Ovary (tissue), 9 donors: ENCODE measurements around the gene BMP8B. TPM values are rescaled to one million over a fixed set of nuclear protein-coding genes. Genes with fewer than 3 reads are reported as not detected.

Experiments used
- DNase-seq, 5 donors: peaks; one replicate each; pipeline ENCODE4 v3.0.0-alpha.2; 2019 to 2020
- H3K27ac ChIP-seq, 2 donors: fragments of 200-600 bp; one replicate each; pipeline versions ENCODE4 v1.5.1 to v1.8.0; 2019 to 2022
- H3K27me3 ChIP-seq: fragments of 200-600 bp; one replicate; pipeline ENCODE4 v1.8.0; 2022
- H3K36me3 ChIP-seq: fragments of 200-600 bp; sonication (generic); one replicate; pipeline ENCODE4 v1.5.1; 2019
- H3K4me1 ChIP-seq: one replicate; pipeline ENCODE4 v1.8.1; 2013; ENCODE audit warnings: mild to moderate bottlenecking, moderate library complexity; ENCODE audit not compliant: insufficient read depth
- H3K4me3 ChIP-seq: fragments of 200-600 bp; sonication (generic); one replicate; pipeline ENCODE4 v1.5.1; 2017
- H3K9me3 ChIP-seq, 2 donors: fragments of 200-600 bp in 1 of 2; sonication (generic) in 1 of 2; one replicate each; pipeline versions ENCODE4 v1.5.1 to v1.8.1; 2013 to 2019; ENCODE audit warnings: mild to moderate bottlenecking in 1 of 2, moderate library complexity in 1 of 2
- CTCF ChIP-seq, 3 donors: fragments of 450-650 bp in 2 of 3; fragments of 200-600 bp in 1 of 3; IDR thresholded peaks; one replicate each; pipeline versions ENCODE4 v1.5.1 to v1.8.0; 2016 to 2022; ENCODE audit warnings: antibody characterized with exemption in 3 of 3, mild to moderate bottlenecking in 1 of 3
- EP300 ChIP-seq: sonication (generic); formaldehyde crosslinking; IDR thresholded peaks from one replicate; pipeline ENCODE4 v1.6.1; 2017; ENCODE audit warnings: antibody characterized with exemption
- POLR2A ChIP-seq: fragments of 450-650 bp; IDR thresholded peaks from one replicate; pipeline ENCODE4 v1.6.1; 2017; ENCODE audit warnings: antibody characterized with exemption, mild to moderate bottlenecking, moderate library complexity
- WGBS, 3 donors: extraction: QIAGEN DNeasy Blood & Tissue Kit in 1 of 3; methylation state at CpG; one replicate each; pipeline versions ENCODE4 v1.1.5 to v1.1.7; 2013 to 2017; 5-methylcytosine and 5-hydroxymethylcytosine counted together
- intact Hi-C, 4 donors: fragments of 100-400 bp; cut with DNase I; formaldehyde crosslinking; loops; one replicate each; pipeline versions ENCODE4 v1.11.0 to v1.15.1; 2022 to 2023
- polyA plus RNA-seq, 2 donors: library from polyadenylated mRNA; stranded (reverse); fragments of 200-250 nt in 1 of 2; fragments of 350-450 nt in 1 of 2; fragmentation: Illumina TruSeq in 1 of 2; extraction: RNeasy Lipid Tissue Mini Kit (QIAGEN cat#74804) in 1 of 2; gene quantifications; one replicate each; pipeline ENCODE4 v1.2.3, GENCODE V29; 2013 to 2014
- total RNA-seq, 7 donors: library from RNA; depleted of rRNA in 2 of 7; stranded (reverse); fragments of >200 nt in 2 of 7; fragmentation: NEBNext Ultra II Directional in 3 of 7; extraction: Animal tissue kit (Norgen Biotek cat#: 25700) in 3 of 7; gene quantifications; one replicate each; pipeline versions ENCODE4 v1.1.0 to v1.2.4, GENCODE V29; 2016 to 2023
- donor health status: DM: no; HTN: no; CAD: no; lungs with moderate emphysema.
- donor health status: DM: no; HTN: no; CAD: no.
- donor health status: Bipolar disorder and iron deficiency.
- donor health status: DM: yes; HTN: yes; CAD: no.
- donor health status: DM: no; HTN: no; CAD: no.
- donor health status: DM: yes; HTN: yes; CAD: no.

Gene BMP8B
- total and polyA plus RNA-seq, 9 donors, result 0.16 to 1.4 (median 0.38) TPM; not detected in 1

DNA sequence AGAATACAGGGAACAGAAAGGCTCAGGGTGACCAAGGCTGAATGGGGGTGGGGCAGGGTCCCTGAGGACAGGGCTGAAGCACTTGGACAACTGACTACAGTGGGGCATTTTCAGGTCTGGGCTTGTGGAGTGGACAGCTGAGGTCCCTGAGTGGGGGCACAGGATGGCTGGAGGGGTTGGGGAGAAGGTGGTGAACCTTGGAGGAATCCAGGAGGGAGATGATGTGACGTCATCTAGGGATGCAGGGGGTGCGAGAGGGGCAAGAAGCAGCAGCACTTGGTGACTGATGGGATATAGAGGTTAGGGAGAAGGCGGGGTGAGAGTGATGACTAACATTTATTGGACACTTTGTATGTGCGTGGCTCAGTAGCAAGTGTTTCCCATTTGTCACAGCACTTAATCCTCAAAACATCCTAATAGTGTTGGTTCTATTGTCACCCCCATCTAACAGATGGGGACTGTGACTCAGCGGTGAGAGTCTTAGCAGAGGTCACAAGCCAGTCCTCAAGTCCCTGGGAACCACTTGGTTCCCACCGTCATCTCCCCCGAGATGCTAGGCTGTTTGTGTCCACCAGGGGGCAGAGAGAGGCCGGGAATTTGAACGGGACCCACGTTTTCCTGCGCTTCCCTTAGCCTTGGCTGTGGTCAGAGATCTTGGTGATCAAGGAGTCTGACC lies 27.9 kb upstream of the BMP8B start:
- Histone ChIP-seq H3K4me1 (no peaks in the 10 kb centered on the region), H3K4me3 (no peak overlapping the region), H3K36me3 (no peaks in the 10 kb centered on the region), H3K27ac (no peak overlapping the region), H3K27me3 (no peaks in the 10 kb centered on the region), H3K9me3 (no peaks in the 10 kb centered on the region)
- WGBS, 3 donors, result 12 to 14% (median 13%) methylated on average over 11 of the region's 11 CpGs
- intact Hi-C loops, result loop anchor here (1.0 to 5.0 kb wide), 4 partner anchors 86 to 157 kb away; partner anchors contain the start of gene MYCL (in 2 of the 4)
- peak in 4 of 5 donors; percentile 41 to 69 (median 65) for DNase-seq
- peak; percentile 36 to 90 (median 87) for TF ChIP-seq CTCF (IDR thresholded peaks at IDR 0.05)
- no peak for TF ChIP-seq POLR2A
- no peak for TF ChIP-seq EP300

DNA sequence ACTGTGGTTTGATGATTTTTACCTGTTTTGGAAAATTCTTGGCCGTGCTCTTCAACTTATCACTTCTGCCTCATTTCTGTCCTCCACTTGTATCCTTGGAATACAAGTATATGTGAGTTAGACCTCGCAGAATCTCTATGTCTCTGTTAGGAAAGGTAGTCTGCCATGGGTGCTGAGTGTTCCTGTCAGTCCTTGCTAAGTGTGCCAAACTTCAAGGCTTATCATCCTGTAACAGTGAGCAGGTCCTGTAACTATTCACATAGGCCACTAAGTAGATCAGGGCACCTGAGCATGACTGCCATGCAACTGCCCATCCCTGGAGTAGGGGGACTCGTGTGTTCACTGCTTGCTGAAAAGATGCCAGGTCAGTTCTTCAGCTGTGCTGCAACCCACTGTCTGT lies 24.2 kb upstream of the BMP8B start:
- H3K27ac ChIP-seq, result no peak overlapping the region
- no peak overlapping the region for H3K4me3 ChIP-seq
- intact Hi-C loops, result no loop called here
- TF ChIP-seq EP300 (no peak), CTCF (IDR thresholded peaks at IDR 0.05) (no peak), POLR2A (no peak)
- 60 to 74% (median 66%) methylated on average over 3 of the region's 3 CpGs for WGBS, 3 donors
- no peaks in the 10 kb centered on the region for H3K4me1 ChIP-seq
- no peaks in the 10 kb centered on the region for H3K27me3 ChIP-seq
- no peak for DNase-seq
- H3K9me3 ChIP-seq, result no peaks in the 10 kb centered on the region
- no peaks in the 10 kb centered on the region for H3K36me3 ChIP-seq

DNA sequence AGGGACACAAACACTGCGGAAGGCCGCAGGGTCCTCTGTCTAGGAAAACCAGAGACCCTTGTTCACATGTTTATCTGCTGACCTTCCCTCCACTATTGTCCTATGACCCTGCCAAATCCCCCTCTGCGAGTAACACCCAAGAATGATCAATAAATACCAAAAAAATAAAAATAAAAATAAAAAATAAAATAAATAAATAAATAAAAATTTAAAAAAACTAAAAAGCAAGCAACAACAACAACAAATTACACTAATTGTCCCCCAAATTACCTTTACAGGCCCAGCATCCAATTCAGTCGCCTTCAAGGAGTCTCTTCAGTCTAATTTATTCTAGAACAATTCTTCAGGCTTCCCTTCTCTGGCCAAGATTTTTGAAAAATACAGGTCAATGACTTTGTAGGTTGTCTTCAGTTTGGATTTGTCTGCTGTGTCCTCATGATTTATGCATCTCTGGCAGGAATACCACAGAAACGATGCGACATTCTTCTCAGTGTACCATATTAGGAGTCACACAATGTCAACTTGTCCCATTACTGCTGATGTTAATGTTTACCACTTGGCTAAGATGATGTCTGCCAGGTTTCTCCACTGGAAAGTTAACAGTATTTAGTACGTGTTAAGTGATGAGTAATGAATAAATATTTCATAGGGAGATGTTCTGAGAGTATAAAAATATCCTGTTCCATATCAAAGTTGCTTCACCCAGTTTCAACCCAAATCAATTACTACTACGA lies 20.3 kb upstream of the BMP8B start:
- Histone ChIP-seq H3K36me3 (no peaks in the 10 kb centered on the region), H3K4me1 (no peaks in the 10 kb centered on the region), H3K9me3 (no peaks in the 10 kb centered on the region), H3K4me3 (no peak overlapping the region), H3K27ac (no peak overlapping the region), H3K27me3 (no peaks in the 10 kb centered on the region)
- intact Hi-C loops, result no loop called here
- no peak for DNase-seq
- no peak for TF ChIP-seq EP300
- TF ChIP-seq POLR2A, result no peak
- no peak for TF ChIP-seq CTCF (IDR thresholded peaks at IDR 0.05)
- 66 to 76% (median 68%) methylated on average over 6 to 8 of the region's 8 CpGs for WGBS, 3 donors

GRCh38 chr1:39805385-39805784 lies 16.7 kb upstream of the BMP8B start:
- Histone ChIP-seq H3K4me1 (no peaks in the 10 kb centered on the region), H3K27ac (no peak overlapping the region), H3K36me3 (no peaks in the 10 kb centered on the region), H3K9me3 (no peaks in the 10 kb centered on the region), H3K4me3 (no peak overlapping the region), H3K27me3 (no peaks in the 10 kb centered on the region)
- DNase-seq, result no peak
- TF ChIP-seq POLR2A, result no peak
- TF ChIP-seq EP300, result no peak
- TF ChIP-seq CTCF (IDR thresholded peaks at IDR 0.05), result no peak
- WGBS, 3 donors, result 97 to 100% (median 97%) methylated on average over 2 of the region's 2 CpGs
- intact Hi-C loops, result no loop called here
